ENCODE data around the gene SPAG17.

SPAG17 gene

GRCh38 chr1:118185084-118185832, at the start of gene SPAG17:
TSS of gene SPAG17 (minus strand) at chr1:118185228. CDS start at chr1:118185157, 71 bp downstream.
- no peak for DNase-seq (ENCODE audit: low read depth in 2 of 2)

- no peak for DNase-seq (ENCODE audit: low read depth in 2 of 2)
Measured at GRCh38 chr1:118225471-118225870, 40.4 kb upstream of the SPAG17 start.

- no peak for DNase-seq (ENCODE audit: low read depth in 2 of 2)
Measured at GRCh38 chr1:118223426-118223825, 38.4 kb upstream of the SPAG17 start.

- no peak for DNase-seq (ENCODE audit: low read depth in 2 of 2)
Measured at GRCh38 chr1:118219438-118219837, 34.4 kb upstream of the SPAG17 start.

- DNase-seq (ENCODE audit: low read depth in 2 of 2), result no peak
Measured at GRCh38 chr1:118217141-118217838, 32.3 kb upstream of the SPAG17 start.

- DNase-seq (ENCODE audit: low read depth in 2 of 2), result no peak
Measured at GRCh38 chr1:118214866-118215265, 29.8 kb upstream of the SPAG17 start.

GRCh38 chr1:118210723-118211110, 25.7 kb upstream of the SPAG17 start:
- no peak for DNase-seq (ENCODE audit: low read depth in 2 of 2)

- no peak for DNase-seq (ENCODE audit: low read depth in 2 of 2)
Measured at GRCh38 chr1:118210051-118210722, 25.2 kb upstream of the SPAG17 start.

GRCh38 chr1:118209648-118210047, 24.6 kb upstream of the SPAG17 start:
- no peak for DNase-seq (ENCODE audit: low read depth in 2 of 2)

- DNase-seq (ENCODE audit: low read depth in 2 of 2), result no peak
Measured at GRCh38 chr1:118206966-118207365, 21.9 kb upstream of the SPAG17 start.

GRCh38 chr1:118204648-118205047, 19.6 kb upstream of the SPAG17 start:
- DNase-seq (ENCODE audit: low read depth in 2 of 2), result no peak

GRCh38 chr1:118204105-118204504, 19.1 kb upstream of the SPAG17 start:
- no peak for DNase-seq (ENCODE audit: low read depth in 2 of 2)

GRCh38 chr1:118202076-118202608, 17.1 kb upstream of the SPAG17 start:
- no peak for DNase-seq (ENCODE audit: low read depth in 2 of 2)

- no peak for DNase-seq (ENCODE audit: low read depth in 2 of 2)
Measured at GRCh38 chr1:118201524-118201923, 16.5 kb upstream of the SPAG17 start.

- no peak for DNase-seq (ENCODE audit: low read depth in 2 of 2)
Measured at GRCh38 chr1:118200836-118201235, 15.8 kb upstream of the SPAG17 start.

GRCh38 chr1:118190561-118190960, 5.5 kb upstream of the SPAG17 start:
- no peak for DNase-seq (ENCODE audit: low read depth in 2 of 2)

- DNase-seq (ENCODE audit: low read depth in 2 of 2), result no peak
Measured at GRCh38 chr1:118189564-118189963, 4.5 kb upstream of the SPAG17 start.

GRCh38 chr1:118188411-118188810, 3.4 kb upstream of the SPAG17 start:
- DNase-seq (ENCODE audit: low read depth in 2 of 2), result no peak

GRCh38 chr1:118186026-118186425, 998 bp upstream of the SPAG17 start:
- no peak for DNase-seq (ENCODE audit: low read depth in 2 of 2)

- DNase-seq (ENCODE audit: low read depth in 2 of 2), result no peak
Measured at GRCh38 chr1:118184739-118185083, 317 bp downstream of the SPAG17 start.

GRCh38 chr1:118183586-118183985, 1.4 kb downstream of the SPAG17 start:
- DNase-seq (ENCODE audit: low read depth in 2 of 2), result no peak

- DNase-seq (ENCODE audit: low read depth in 2 of 2), result no peak
Measured at GRCh38 chr1:118177998-118178397, 7.0 kb downstream of the SPAG17 start.

GRCh38 chr1:118169016-118169415, 16.0 kb downstream of the SPAG17 start:
- no peak for DNase-seq (ENCODE audit: low read depth in 2 of 2)

Data from stimulated activated CD4-positive, alpha-beta T cell treated with anti-CD3 and anti-CD28 coated beads, Interleukin-15, amount 100 ng/mL, for 48 hours (primary cell).